K562 (cell line): ENCODE measurements around the gene SF3B4. TPM values are rescaled to one million over a fixed set of nuclear protein-coding genes. Genes with fewer than 3 reads are reported as not detected.

ENCODE experiments used
- ATF1 ChIP-seq, 2 experiments: fragments of 450-650 bp in 1 of 2; IDR thresholded peaks; 2 replicates each; pipeline ENCODE4 v1.6.1; 2016; ENCODE audit warnings: missing compliant biosample characterization in 1 of 2, missing genetic modification characterization in 1 of 2
- ELK1 ChIP-seq: sonication (generic); formaldehyde crosslinking; IDR thresholded peaks from 2 replicates; pipeline ENCODE4 v1.8.1; 2022; ENCODE audit warnings: missing genetic modification reagents
- ESRRB ChIP-seq: fragments of 250-450 bp; sonication (Bioruptor Pico); IDR thresholded peaks from 2 replicates; pipeline ENCODE4 v1.5.0; 2020; ENCODE audit warnings: mild to moderate bottlenecking, moderate library complexity, borderline replicate concordance
- FOXJ2 ChIP-seq: fragments of 200-800 bp; sonication (Bioruptor generic); IDR thresholded peaks from 2 replicates; pipeline ENCODE4 v1.6.1; 2016; ENCODE audit warnings: missing genetic modification characterization, missing compliant biosample characterization
- GABPA ChIP-seq: fragments of 200-800 bp; sonication (Bioruptor generic); conservative IDR thresholded peaks from 2 replicates; pipeline ENCODE4 v1.6.1; 2016; ENCODE audit warnings: low read depth, missing genetic modification characterization, missing compliant biosample characterization
- KLF16 ChIP-seq: IDR thresholded peaks from 2 replicates; pipeline ENCODE4 v1.6.1; 2016; ENCODE audit warnings: antibody characterized with exemption
- MBD1 ChIP-seq: fragments of 250-450 bp; sonication (Bioruptor Pico); IDR thresholded peaks from 2 replicates; pipeline ENCODE4 v1.8.0; 2022; ENCODE audit warnings: inconsistent platforms
- MCM2 ChIP-seq: fragments of 450-650 bp; IDR thresholded peaks from 2 replicates; pipeline ENCODE4 v1.6.1; 2017; ENCODE audit warnings: low read depth, mild to moderate bottlenecking
- MIER1 ChIP-seq: fragments of 450-650 bp; IDR thresholded peaks from 2 replicates; pipeline ENCODE4 v1.6.1; 2016; ENCODE audit warnings: antibody characterized with exemption, mild to moderate bottlenecking, low read depth
- MYNN ChIP-seq, 2 experiments: sonication (generic); formaldehyde crosslinking in 1 of 2; IDR thresholded peaks; 2 replicates each; pipeline versions ENCODE4 v1.5.0 to v1.6.1; 2016 to 2020; ENCODE audit warnings: antibody characterized with exemption in 1 of 2, missing genetic modification reagents in 1 of 2
- POLR3A ChIP-seq: IDR thresholded peaks from 2 replicates; pipeline ENCODE4 v1.6.1; 2011; ENCODE audit warnings: borderline replicate concordance, mild to moderate bottlenecking, moderate library complexity; ENCODE audit not compliant: insufficient read length, insufficient read depth; ENCODE audit errors: extremely low read depth
- SIN3B ChIP-seq: fragments of 450-650 bp; IDR thresholded peaks from 2 replicates; pipeline ENCODE4 v1.6.1; 2017; ENCODE audit warnings: low read depth, mild to moderate bottlenecking, moderate library complexity
- ZC3H8 ChIP-seq: fragments of 450-650 bp; IDR thresholded peaks from 2 replicates; pipeline ENCODE4 v1.6.1; 2017
- ZNF175 ChIP-seq: fragments of 200-800 bp; sonication (Bioruptor generic); IDR thresholded peaks from 2 replicates; pipeline ENCODE4 v1.6.1; 2016; ENCODE audit warnings: low read depth, mild to moderate bottlenecking, missing genetic modification characterization, missing compliant biosample characterization
- ZNF445 ChIP-seq: fragments of 250-450 bp; sonication (Bioruptor Pico); IDR thresholded peaks from 2 replicates; pipeline ENCODE4 v1.4.0; 2020; ENCODE audit warnings: low read depth, mild to moderate bottlenecking, moderate library complexity
- ZNF449 ChIP-seq: fragments of 250-450 bp; sonication (Bioruptor Pico); IDR thresholded peaks from 2 replicates; pipeline ENCODE4 v1.8.0; 2022; ENCODE audit warnings: moderate library complexity, mild to moderate bottlenecking, inconsistent platforms
- ZNF609 ChIP-seq: sonication (generic); formaldehyde crosslinking; IDR thresholded peaks from 2 replicates; pipeline ENCODE4 v1.8.1; 2023; ENCODE audit warnings: missing genetic modification reagents, mild to moderate bottlenecking, borderline replicate concordance
- ZNF764 ChIP-seq: fragments of 250-450 bp; sonication (Bioruptor Pico); IDR thresholded peaks from 2 replicates; pipeline ENCODE4 v1.4.0; 2020; ENCODE audit warnings: low read depth, mild to moderate bottlenecking, moderate library complexity
- polyA plus RNA-seq, 8 experiments: library from polyadenylated mRNA; depleted of rRNA in 4 of 8; stranded (reverse) in 5 of 8; unstranded in 3 of 8; fragments of >200 nt; fragmentation: Nextera tagmentation in 2 of 8; fragmentation: Illumina TruSeq in 1 of 8; extraction: Ambion mirVana in 2 of 8; extraction: Trizol in 1 of 8; gene quantifications; 2 replicates each; pipeline versions ENCODE4 v1.2.1 to v1.2.3, GENCODE V29; 2011 to 2014; ENCODE audit warnings: inconsistent platforms in 1 of 8, missing spikeins in 1 of 8
- total RNA-seq, 7 experiments: library from RNA; depleted of rRNA in 6 of 7; stranded (reverse); fragments of >200 nt in 6 of 7; fragmentation: Illumina TruSeq in 2 of 7; extraction: Trizol in 2 of 7; gene quantifications; 2 replicates each; pipeline versions ENCODE4 v1.2.1 to v1.2.3, GENCODE V29; 2011 to 2021; ENCODE audit warnings: low replicate concordance in 1 of 7

The SF3B4 gene
- total and polyA plus RNA-seq, 9 of the 15 experiments (the other 6 are each of a cell fraction or from before 2014, with no cell fraction given), result 3.0 to 88.0 (median 26.1) TPM

- TF ChIP-seq ZNF609 (peak; percentile 76; the same call in 1 of the 2 replicates), MIER1 (no peak), FOXJ2 (tag) (no peak; the same call in 1 of the 2 replicates), SIN3B (peak; percentile 55; the same call in 1 of the 2 replicates), KLF16 (no peak), ATF1 (CRISPR knock-in tag; IDR thresholded peaks at IDR 0.05) (0 out of 2 replicates have a peak, but pooled peaks have one; percentile 22), ATF1 (tag; IDR thresholded peaks at IDR 0.05) (peak; percentile 95), MCM2 (no peak), GABPA (no peak), MYNN (IDR thresholded peaks at IDR 0.05) (no peak), MYNN (CRISPR knock-in tag; IDR thresholded peaks at IDR 0.05) (no peak), ZNF449 (no peak), ZNF764 (CRISPR knock-in tag) (no peak), MBD1 (CRISPR knock-in tag) (no peak), POLR3A (no peak), ESRRB (peak; percentile 46; the same call in 1 of the 2 replicates), ZNF175 (CRISPR knock-in tag) (no peak; the same call in 1 of the 2 replicates), ELK1 (CRISPR knock-in tag) (no peak), ZC3H8 (no peak), ZNF445 (CRISPR knock-in tag) (no peak)
These were observed 41.0 kb downstream of the SF3B4 start (continued) for GRCh38 chr1:149886396-149887195.
